ENCODE results near the gene VIL1. TPM values are rescaled to one million over a fixed set of nuclear protein-coding genes. Genes with fewer than 3 reads are reported as not detected.

VIL1 gene
- total RNA-seq, 4 donors from 2014 or later: not detected

GRCh38 chr2:218398437-218399390 is 20.2 kb upstream of the VIL1 start:
- ATAC-seq (ENCODE audit: low FRiP score): peak; percentile 12
- no peak for TF ChIP-seq CTCF (IDR thresholded peaks at IDR 0.05)
- DNase-seq (ENCODE audit: low spot score): peak; percentile 51

DNA sequence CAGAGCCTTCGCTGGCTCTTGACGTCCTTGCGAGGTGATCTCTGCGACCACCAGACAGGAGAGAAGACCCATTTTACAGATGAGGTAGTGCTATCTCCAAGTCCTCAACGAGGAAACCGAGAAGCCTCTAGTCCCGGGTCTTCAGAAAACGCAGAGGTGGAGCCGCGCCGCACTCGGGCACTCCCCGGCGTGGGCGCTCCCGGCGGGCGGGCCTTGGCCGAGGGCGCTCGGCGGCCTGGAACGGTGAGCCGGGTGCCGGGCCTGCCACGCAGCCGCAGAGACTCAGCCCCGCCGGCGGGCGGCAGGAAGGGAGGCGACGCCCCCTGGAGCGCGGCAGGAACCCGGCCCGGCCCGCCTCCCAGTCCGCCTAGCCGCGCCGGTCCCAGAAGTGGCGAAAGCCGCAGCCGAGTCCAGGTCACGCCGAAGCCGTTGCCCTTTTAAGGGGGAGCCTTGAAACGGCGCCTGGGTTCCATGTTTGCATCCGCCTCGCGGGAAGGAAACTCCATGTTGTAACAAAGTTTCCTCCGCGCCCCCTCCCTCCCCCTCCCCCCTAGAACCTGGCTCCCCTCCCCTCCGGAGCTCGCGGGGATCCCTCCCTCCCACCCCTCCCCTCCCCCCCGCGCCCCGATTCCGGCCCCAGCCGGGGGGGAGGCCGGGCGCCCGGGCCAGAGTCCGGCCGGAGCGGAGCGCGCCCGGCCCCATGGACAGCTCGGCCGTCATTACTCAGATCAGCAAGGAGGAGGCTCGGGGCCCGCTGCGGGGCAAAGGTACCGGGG is 19.3 kb upstream of the VIL1 start, which contains the start of gene CTDSP1:
TSS of gene CTDSP1 (plus strand) at position 478 of the 776 bp plus-strand sequence. CDS start at position 701, 223 bp downstream.
- peak; percentile 78 for ATAC-seq (ENCODE audit: low FRiP score)
- DNase-seq (ENCODE audit: low spot score): peak; percentile 97
- no peak for TF ChIP-seq CTCF (IDR thresholded peaks at IDR 0.05)

DNA sequence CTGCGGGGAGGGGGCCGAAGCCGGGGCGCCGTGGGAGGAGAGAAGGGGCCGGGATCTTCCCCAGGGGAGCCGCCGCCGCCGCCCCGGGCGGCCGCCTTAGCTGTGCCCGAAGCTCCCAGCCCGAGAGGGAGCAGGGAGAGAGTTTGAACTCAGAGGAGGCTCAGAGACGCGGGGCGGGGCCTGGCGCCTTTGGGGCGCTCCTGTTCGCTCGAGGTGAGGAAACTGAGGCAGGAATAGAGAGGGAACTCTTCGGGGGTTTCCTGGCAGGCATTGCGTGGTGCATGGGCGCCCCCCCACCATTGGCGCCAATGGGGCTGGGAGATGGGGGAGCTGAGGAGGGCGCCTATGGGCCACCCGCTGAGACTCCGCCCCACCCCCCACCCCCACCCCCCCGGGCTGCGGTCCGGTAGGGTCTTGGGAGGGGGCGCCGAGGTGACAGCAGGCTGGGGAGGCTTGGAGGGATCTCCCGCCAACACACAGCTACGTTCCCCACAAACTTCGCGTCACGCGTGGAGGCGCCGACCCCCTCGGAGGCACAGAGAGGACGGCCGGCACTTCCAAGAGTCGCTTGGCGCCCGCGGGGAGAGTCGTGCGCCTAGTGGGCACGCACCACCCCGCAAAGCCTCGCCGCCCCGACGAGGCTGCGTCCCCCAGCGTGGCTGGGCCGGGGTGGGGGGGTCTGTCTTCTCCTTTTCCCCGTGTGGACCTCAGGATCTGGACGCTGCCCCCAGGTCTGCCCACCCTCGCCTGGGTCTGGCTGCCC is 18.6 kb upstream of the VIL1 start:
- DNase-seq (ENCODE audit: low spot score) (no peak), ATAC-seq (ENCODE audit: low FRiP score) (no peak)
- TF ChIP-seq CTCF (IDR thresholded peaks at IDR 0.05): no peak

DNA sequence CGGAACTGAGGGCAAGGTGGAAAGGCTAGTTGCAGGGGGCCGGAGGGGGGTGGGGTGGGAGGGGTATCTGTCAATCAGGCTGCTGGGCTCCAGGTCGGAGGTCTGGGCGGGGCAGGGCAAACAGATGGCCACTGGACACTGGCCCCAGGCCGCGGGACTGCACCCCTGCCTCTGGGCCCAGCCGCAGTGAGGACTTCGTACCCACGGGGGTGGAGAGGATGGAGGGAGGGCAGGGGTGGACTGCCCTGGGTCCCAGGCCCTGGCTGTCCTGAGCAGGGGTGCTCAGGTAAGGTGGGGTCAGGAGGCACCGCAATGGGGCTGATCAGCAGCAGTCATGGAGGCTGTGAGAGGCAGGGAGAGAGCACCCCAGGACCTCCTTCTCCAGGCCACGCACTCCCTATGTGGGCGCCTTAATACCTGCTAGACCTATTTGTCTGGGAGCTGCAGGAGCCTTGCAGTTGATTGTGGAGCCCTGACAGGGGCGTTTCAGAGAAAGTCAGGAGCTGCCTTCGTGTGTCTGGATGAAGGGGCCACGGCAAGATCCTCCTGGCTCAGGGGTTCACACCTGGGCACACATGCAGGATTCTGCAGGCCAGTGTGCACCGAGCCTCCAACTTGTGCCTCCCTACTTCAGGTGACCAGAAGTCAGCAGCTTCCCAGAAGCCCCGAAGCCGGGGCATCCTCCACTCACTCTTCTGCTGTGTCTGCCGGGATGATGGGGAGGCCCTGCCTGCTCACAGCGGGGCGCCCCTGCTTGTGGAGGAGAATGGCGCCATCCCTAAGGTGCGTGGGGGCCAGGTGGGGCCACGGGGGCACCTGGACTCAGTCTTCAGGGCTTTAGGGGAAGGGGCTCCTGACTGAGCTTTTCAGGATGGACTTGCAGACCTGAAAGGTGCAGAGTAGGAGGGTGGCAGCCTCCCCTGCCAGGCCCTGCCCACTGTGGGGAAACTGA is 17.7 kb upstream of the VIL1 start:
- ATAC-seq (ENCODE audit: low FRiP score) (no peak), DNase-seq (ENCODE audit: low spot score) (no peak)
- no peak for TF ChIP-seq CTCF (IDR thresholded peaks at IDR 0.05)

GRCh38 chr2:218401890-218402289 is 17.0 kb upstream of the VIL1 start:
- TF ChIP-seq CTCF (IDR thresholded peaks at IDR 0.05): no peak
- DNase-seq (ENCODE audit: low spot score) (no peak), ATAC-seq (ENCODE audit: low FRiP score) (no peak)

DNA sequence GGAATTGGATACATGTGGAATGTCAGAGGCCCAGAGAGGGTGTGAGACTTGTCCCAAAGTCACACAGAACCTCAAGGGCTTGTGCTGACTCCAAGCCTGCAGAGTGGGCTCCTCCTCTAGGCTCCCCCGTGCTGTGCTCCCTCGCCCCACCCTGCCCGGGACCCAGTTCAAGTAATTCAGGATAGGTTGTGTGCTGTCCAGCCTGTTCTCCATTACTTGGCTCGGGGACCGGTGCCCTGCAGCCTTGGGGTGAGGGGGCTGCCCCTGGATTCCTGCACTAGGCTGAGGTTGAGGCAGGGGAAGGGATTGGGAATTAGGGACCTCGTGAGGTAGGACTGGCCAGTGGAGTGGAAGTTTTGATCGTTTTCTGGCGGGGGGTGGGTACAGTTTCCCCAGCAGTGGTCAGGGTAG is 16.4 kb upstream of the VIL1 start:
- ATAC-seq (ENCODE audit: low FRiP score) (no peak), DNase-seq (ENCODE audit: low spot score) (no peak)
- TF ChIP-seq CTCF (IDR thresholded peaks at IDR 0.05): no peak
